Hepatocyte (in vitro differentiated cells): ENCODE measurements around the gene C9orf50. TPM values are rescaled to one million over a fixed set of nuclear protein-coding genes. Genes with fewer than 3 reads are reported as not detected.

Source experiments
- DNase-seq: peaks from one replicate; pipeline ENCODE4 v3.0.0-alpha.2; 2016; ENCODE audit warnings: low spot score
- H2AFZ ChIP-seq: fragments of 200-600 bp; sonication (generic); 2 replicates; pipeline ENCODE4 v1.6.0; 2016; ENCODE audit warnings: antibody characterized with exemption, mild to moderate bottlenecking
- H3K27ac ChIP-seq: fragments of 200-600 bp; sonication (generic); 2 replicates; pipeline ENCODE4 v1.5.1; 2016; ENCODE audit warnings: mild to moderate bottlenecking
- H3K27me3 ChIP-seq: fragments of 200-600 bp; sonication (generic); 2 replicates; pipeline ENCODE4 v1.6.1; 2016
- H3K36me3 ChIP-seq: fragments of 200-600 bp; sonication (generic); replicated peaks from 2 replicates; pipeline ENCODE4 v1.5.1; 2016; ENCODE audit warnings: low read depth; ENCODE audit not compliant: insufficient read depth
- H3K4me1 ChIP-seq: fragments of 200-600 bp; sonication (generic); 2 replicates; pipeline ENCODE4 v1.5.1; 2016; ENCODE audit warnings: mild to moderate bottlenecking, moderate library complexity; ENCODE audit not compliant: insufficient read depth
- H3K4me2 ChIP-seq: fragments of 200-600 bp; sonication (generic); 2 replicates; pipeline ENCODE4 v1.6.0; 2016
- H3K4me3 ChIP-seq: fragments of 200-600 bp; sonication (generic); 2 replicates; pipeline ENCODE4 v1.5.1; 2016; ENCODE audit warnings: mild to moderate bottlenecking
- H3K79me2 ChIP-seq: fragments of 200-600 bp; sonication (generic); 2 replicates; pipeline ENCODE4 v1.6.0; 2017; ENCODE audit warnings: mild to moderate bottlenecking
- H3K9me2 ChIP-seq: fragments of 200-600 bp; sonication (generic); replicated peaks from 2 replicates; pipeline ENCODE4 v1.6.0; 2017; ENCODE audit warnings: mild to moderate bottlenecking; ENCODE audit not compliant: insufficient read depth
- H3K9me3 ChIP-seq: fragments of 200-600 bp; sonication (generic); 2 replicates; pipeline ENCODE4 v1.5.1; 2016; ENCODE audit warnings: low read depth, mild to moderate bottlenecking
- H4K20me1 ChIP-seq: fragments of 200-600 bp; sonication (generic); 2 replicates; pipeline ENCODE4 v1.6.0; 2016; ENCODE audit warnings: mild to moderate bottlenecking; ENCODE audit not compliant: insufficient read depth, poor library complexity, severe bottlenecking
- CTCF ChIP-seq: fragments of 200-600 bp; sonication (generic); IDR thresholded peaks from 2 replicates; pipeline ENCODE4 v1.5.1; 2016; ENCODE audit warnings: antibody characterized with exemption, mild to moderate bottlenecking; ENCODE audit not compliant: poor library complexity
- EZH2 ChIP-seq: fragments of 200-600 bp; sonication (generic); IDR thresholded peaks from 2 replicates; pipeline ENCODE4 v1.6.1; 2016; ENCODE audit warnings: antibody characterized with exemption, mild to moderate bottlenecking, borderline replicate concordance
- EZH2phosphoT487 ChIP-seq: fragments of 200-600 bp; sonication (generic); IDR thresholded peaks from one replicate; pipeline ENCODE4 v1.6.1; 2018; ENCODE audit warnings: antibody characterized with exemption, mild to moderate bottlenecking, low read depth, moderate library complexity; ENCODE audit not compliant: unreplicated experiment, severe bottlenecking
- WGBS: methylation state at CpG from one replicate; pipeline ENCODE4 v1.1.6; 2016; ENCODE audit warnings: low lambda C conversion rate; ENCODE audit errors: missing lambda C conversion rate; 5-methylcytosine and 5-hydroxymethylcytosine counted together
- polyA plus RNA-seq: library from polyadenylated mRNA; unstranded; fragments of >200 nt; fragmentation: Nextera tagmentation; extraction: Ambion mirVana; gene quantifications from 2 replicates; pipeline ENCODE4 v1.2.1, GENCODE V29; 2016
- total RNA-seq: library from RNA; depleted of rRNA; stranded (reverse); fragments of >200 nt; gene quantifications from 2 replicates; pipeline ENCODE4 v1.2.3, GENCODE V29; 2014

The C9orf50 gene
- total and polyA plus RNA-seq, 2 experiments from 2014 or later: not detected

GRCh38 chr9:129632460-129632859 lies 11.6 kb upstream of the C9orf50 start:
- H3K4me2 ChIP-seq: no peak overlapping the region

GRCh38 chr9:129631674-129632129 lies 10.8 kb upstream of the C9orf50 start:
- H3K9me3 ChIP-seq: no peaks in the 10 kb centered on the region
- H3K4me3 ChIP-seq: no peak overlapping the region
- no peak overlapping the region for H3K4me2 ChIP-seq
- 85% methylated on average over 19 of the region's 19 CpGs for WGBS
- H3K36me3 ChIP-seq: no peaks in the 10 kb centered on the region
- no peak overlapping the region for H3K27ac ChIP-seq
- H4K20me1 ChIP-seq: peaks cover 72% of the 10 kb centered on the region
- H3K4me1 ChIP-seq: peaks cover 21% of the 10 kb centered on the region
- H3K27me3 ChIP-seq: no peaks in the 10 kb centered on the region
- H3K9me2 ChIP-seq: no peaks in the 10 kb centered on the region
- DNase-seq: no peak
- H3K79me2 ChIP-seq: peaks cover 77% of the 10 kb centered on the region
- TF ChIP-seq CTCF (no peak), EZH2 (no peak), EZH2phosphoT487 (no peak)
- H2AFZ ChIP-seq: no peak overlapping the region

More at GRCh38 chr9:129632460-129632859, 11.6 kb upstream of the C9orf50 start:
- Histone ChIP-seq H4K20me1 (peaks cover 64% of the 10 kb centered on the region), H3K79me2 (peaks cover 69% of the 10 kb centered on the region), H3K27me3 (no peaks in the 10 kb centered on the region), H3K9me3 (no peaks in the 10 kb centered on the region), H3K27ac (no peak overlapping the region), H2AFZ (no peak overlapping the region), H3K9me2 (no peaks in the 10 kb centered on the region), H3K36me3 (no peaks in the 10 kb centered on the region), H3K4me1 (peaks cover 16% of the 10 kb centered on the region), H3K4me3 (no peak overlapping the region)
- WGBS: 63% methylated on average over 13 of the region's 13 CpGs
- no peak for TF ChIP-seq EZH2
- no peak for TF ChIP-seq CTCF
- no peak for TF ChIP-seq EZH2phosphoT487
- DNase-seq: no peak

- Histone ChIP-seq H4K20me1 (peaks cover 74% of the 10 kb centered on the region), H3K9me2 (no peaks in the 10 kb centered on the region), H3K36me3 (no peaks in the 10 kb centered on the region), H2AFZ (no peak overlapping the region), H3K27me3 (no peaks in the 10 kb centered on the region), H3K4me2 (no peak overlapping the region), H3K9me3 (no peaks in the 10 kb centered on the region), H3K79me2 (peaks cover 82% of the 10 kb centered on the region), H3K27ac (no peak overlapping the region), H3K4me1 (peaks cover 21% of the 10 kb centered on the region), H3K4me3 (no peak overlapping the region)
- no peak for DNase-seq
- 80% methylated on average over 21 of the region's 21 CpGs for WGBS
- TF ChIP-seq CTCF (no peak), EZH2phosphoT487 (no peak), EZH2 (no peak)
These were observed 10.2 kb upstream of the C9orf50 start for GRCh38 chr9:129630967-129631673.
